GM19463 (cell line): Measurements from ENCODE around the gene CREB3L1.
"Not testable (repeated sequence)": the region's sequence is repeated elsewhere in the genome, so short reads cannot be mapped to it uniquely, and the experiment has no call there.

ENCODE experiments used
- ATAC-seq: cut with Tn5 transposase; IDR thresholded peaks from one replicate; pipeline ENCODE4 v1.9.1; 2021; ENCODE audit warnings: mild to moderate bottlenecking, moderate library complexity; ENCODE audit not compliant: unreplicated experiment

CREB3L1 gene

DNA sequence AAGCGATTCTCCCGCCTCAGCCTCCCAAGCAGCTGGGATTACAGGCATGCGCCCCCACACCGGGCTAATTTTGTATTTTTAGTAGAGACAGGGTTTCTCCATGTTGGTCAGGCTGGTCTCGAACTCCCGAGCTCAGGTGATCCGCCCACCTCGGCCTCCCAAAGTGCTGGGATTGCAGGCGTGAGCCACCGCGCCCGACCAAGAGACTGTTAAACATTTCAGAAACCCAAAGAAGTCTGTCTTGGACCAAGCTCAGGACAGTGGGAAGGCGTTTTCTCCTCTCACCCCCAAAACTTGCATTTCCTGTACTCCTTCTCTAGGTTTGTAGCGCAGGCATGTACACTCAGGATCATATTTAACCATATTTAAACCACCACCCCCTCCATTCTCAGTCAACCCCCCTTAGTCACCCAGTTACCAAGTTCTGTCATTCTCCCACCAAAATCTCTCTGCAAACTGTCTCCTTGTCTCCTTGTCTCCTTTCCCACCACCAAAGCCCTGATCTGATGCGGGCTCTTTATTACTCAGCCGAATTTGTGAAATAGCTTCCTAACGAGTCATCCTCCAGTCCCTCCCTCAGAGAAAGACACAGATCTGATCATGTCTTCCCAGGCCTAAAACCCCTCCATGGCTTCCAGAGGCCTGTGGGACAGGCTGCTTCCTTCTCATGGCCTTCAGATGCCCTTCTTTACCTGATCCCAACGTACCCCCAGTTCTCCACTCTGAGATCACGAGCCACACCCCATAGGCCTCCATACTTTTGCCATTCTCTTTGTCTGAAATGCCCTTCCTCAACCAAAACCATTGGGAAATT is 29.0 kb upstream of the CREB3L1 start:
- no peak for ATAC-seq

DNA sequence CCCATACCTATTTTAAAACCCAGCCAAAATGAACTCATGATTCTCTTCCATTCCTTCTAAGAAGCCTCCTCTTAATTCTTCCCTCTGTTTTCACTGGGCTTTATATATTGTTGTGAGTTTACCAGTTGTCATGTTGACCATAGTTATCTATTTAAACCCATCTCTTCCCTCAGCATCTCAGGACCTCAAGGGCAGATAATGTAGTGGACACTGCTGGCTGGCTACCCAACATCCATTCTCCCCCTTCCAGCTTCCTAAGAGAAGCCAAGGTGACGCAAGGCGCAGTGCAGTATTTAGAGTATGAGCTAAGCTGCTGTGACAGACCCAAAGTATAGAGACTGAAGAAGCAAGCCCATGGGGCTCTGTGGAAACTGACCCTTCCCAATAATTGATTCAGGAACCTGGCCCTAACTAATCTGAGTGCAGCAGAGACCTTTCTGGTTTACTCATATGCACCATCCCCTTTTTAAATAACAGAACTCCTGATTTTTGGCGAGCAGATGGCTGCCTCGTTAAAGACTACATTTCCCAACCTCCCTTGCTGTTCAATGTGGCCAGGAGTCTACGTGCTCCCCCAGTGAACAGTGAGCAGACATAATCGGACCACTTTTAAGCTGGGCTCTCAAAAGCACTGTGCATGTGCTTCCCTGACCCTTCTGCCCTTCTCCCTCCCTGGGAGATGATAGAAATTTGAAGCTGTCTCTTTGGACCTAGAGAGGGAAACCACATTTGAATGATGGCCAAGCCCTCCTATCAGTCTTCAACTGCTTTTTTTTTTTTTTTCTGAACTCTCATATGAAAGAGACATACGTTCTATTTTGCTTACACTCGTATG is 28.1 kb upstream of the CREB3L1 start:
- ATAC-seq, result no peak

DNA sequence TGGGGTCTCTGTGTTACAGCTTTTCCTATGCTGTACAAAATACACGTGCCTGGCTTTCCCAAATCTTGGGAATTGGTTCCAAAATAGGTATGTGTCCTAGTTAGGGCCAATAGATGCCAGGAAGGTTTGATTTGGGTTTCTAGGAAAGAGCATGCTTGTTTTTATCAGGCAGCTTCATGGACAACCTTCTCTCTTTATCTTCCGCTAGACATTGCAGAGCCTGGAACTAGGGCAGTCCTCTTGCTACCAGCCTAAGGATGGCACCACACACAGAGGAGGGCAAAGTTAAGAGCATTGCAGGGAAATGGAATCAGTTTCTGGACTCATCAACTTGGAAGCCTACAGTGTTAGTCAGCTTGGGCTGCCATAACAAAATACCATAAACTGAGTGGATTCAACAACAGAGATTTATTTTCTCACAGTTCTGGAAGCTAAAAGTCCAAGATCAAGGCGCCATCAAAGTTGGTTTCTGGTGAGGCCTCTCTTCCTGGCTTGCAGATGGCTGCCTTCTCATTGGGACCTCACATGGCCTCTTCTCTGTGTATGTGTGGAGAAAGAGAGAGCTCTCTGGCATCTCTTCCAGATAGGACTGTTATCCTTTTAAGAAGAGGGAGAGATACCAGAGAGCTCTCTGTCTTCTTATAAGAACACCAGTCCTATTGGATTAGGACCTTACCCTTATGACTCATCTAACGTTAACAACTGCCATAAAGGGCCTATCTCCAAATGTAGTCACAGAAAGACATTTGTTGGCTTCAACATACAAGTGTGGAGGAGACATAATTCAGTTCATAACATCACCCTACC is 27.3 kb upstream of the CREB3L1 start:
- no peak for ATAC-seq

DNA sequence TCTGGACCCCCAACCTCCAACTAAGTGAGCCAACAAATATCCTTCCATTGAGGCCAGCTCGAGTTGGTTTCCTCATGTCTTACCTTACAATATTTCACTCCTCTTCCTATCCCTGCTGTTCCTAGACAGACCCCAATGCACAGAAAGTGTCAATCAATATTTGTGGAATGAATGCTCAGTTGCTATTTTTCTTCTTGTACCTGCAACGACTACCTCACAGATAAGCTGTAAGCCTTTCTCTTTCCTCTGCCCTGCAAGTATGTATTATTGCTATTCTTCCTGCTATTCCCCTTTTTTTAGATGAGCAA is 26.8 kb upstream of the CREB3L1 start:
- no peak for ATAC-seq

DNA sequence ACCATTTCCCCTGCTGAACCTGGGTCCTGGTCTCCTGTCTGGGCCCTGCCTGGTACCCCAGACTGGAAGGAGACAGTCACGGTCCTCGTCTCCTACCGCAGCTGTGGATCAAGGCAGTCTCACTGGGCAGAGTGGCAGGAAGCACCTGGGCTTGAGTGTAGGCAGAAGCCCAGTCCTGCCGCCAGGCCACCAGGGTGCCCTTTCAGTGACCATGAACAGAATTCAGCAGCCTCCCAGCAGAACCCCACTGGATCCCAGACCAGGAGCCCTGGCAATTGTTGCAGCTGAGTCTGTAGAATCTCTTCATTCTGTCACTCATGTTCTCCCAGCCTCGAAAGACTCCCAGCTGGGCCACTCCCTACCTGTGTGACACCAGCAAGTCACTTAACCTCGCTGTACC is 25.5 kb upstream of the CREB3L1 start:
- no peak for ATAC-seq

DNA sequence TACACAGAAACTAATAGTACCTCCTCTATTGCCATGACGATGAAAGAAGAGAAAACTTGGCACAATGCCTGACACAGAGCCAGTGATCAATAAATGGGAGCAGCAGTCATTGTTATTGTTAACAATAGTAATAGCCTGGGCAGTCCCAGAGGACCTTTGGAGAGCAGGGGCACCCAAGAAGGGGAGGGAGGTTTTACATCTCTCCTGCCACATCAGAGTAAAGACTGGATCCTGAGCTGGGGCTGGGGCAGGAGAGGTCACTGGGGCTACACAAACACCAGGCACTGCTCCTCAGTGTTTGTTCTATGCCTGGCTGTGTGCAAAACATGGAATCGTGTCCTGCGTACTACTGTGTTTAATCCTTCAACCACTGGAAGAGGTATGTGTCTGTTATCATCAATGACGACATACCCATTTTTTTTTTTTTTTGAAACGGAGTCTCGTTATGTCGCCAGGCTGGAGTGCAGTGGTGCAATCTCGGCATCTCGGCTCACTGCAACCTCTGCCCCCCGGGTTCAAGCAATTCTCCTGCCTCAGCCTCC is 25.0 kb upstream of the CREB3L1 start:
- ATAC-seq, result no peak

DNA sequence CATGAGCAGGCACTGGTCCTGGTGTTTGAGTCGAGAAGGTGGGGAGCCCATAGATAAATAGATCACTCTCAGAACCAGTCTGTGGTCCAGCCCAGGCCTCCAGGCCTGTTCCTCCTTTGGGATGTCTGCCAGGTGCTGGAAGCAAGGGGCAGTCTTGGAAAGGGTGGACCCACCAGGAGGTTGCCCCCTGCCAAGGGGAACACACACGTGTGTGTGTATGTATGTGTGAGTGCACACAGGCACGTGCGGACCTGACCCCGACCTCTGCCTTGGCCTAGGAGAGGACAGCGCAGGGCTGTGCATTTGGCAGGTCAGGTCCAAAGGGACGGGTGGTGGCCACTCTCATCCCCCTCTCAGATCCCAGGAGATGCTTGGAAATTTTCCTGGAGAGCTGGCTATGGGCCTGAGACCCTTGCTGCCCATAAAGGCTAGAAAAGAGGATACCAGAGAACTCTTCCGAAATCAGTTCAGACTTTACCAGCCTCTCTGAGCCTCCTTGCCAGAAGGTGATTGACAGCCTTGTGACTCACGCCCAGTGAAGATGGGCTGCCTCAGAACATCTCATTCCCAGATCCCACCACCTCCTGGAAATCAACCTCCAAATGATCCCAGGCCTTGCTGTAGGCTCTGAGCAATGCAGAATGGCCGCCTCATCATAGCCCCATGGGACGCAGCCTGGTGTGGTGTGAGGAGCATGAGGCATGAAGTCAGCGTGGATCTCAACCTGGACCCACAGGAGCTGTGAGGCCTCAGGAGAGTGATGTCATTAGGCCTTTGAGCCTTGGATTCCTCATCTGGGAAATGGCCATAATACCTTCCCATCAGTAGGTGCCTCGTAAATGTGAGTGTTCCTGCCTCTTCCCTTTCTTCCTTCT is 24.0 kb upstream of the CREB3L1 start:
- ATAC-seq, result no peak

DNA sequence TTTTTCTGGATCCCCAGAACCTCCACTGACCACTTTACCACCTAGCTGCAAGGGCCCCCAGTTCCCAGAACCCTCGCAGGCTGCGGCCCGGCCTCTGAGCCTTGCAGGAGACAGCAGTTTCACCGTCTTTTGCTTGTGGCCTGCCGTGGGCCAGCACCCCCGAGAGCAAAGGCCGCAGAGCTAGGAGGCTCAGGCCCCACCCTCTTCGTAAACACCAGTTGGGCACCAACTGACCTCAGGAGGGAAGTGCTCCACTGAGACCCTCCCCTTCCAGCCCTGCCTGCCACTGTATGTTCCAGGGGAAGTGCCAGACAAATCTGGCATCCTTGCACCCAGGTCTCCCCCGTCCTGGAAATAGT is 23.4 kb upstream of the CREB3L1 start:
- no peak for ATAC-seq

DNA sequence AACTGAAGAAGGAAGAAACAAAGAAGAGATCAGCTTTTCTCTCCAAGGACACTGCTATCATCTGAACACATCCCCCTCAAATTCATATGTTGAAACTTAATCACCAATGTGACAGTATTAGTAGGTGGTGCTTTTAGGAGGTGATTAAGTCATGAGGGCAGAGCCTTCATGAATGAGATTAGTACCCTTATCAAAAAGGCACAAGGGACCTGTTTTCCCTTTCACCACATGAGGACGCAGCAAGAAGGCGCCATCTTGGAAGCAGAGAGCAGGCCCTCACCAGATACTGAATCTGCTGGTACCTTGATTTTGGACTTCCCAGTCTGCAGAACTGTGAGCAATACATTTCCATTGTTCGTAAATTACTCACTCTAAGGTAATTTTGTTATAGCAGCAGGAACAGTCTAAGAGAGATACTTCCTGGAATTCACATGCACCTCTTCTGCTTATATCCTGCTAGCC is 20.9 kb upstream of the CREB3L1 start:
- ATAC-seq, result no peak

DNA sequence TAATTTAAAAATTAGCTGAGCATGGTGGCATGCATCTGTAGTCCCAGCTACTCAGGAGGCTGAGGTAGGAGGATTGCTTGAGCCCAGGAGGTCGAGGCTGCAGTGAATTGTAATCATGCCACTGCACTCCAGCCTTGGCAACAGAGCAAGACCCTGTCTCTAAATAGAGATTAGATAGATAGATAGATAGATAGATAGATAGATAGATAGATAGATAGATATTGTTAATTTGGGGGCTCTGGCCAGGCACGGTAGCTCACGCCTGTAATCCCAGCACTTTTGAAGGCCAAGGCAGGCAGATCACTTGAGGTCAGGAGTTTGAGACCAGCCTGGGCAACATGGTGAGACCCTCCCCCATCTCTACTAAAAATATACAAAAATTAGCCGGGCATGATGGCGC is 18.1 kb upstream of the CREB3L1 start:
- ATAC-seq, result not testable (repeated sequence)

DNA sequence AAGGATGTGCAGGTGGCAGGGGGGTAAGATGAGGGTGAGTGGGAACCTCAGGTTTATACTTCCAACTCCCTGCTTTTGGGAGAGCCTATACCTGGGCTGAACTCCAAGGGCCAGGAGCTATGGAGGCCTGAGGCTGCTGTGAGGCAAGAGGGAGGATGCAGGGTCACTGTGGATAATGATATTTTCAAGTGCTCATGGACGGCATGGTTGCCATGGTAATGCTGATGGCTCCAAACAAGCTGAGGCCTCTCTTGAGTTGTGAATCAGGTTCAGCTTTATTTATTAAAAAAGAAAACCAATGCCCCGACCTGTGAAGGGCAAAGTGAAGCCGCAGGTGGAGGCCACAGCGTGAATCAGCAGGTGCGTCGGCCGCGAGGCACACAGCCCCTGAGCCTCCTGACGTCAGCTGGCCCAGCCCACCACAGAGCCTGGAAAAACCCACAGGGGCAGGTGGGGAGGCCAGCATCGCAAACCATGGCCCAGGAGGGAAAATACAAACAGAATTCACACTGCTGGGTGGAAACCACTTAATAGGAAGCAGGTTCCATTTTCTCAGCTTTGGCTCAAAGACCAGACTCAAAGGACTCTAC is 17.4 kb upstream of the CREB3L1 start:
- no peak for ATAC-seq

DNA sequence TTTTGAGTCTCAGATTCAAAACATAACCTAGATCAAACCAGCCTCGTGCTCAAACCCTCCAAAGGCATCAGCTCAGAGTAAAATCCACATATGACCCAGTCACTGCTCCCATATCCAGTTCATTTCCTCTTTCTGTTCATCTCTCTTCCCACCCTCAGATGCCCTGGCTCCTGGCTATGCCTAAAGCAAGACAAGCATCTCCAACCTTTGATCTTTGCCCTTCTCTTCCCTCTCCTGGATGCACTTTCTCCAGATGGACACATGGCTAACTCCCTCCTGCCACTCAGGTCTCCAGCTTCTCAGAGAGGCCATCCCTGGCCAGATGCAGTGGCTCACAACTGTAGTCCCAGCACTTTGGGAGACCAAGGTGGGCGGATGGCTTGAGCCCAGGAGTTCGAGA is 14.3 kb upstream of the CREB3L1 start:
- ATAC-seq, result no peak

DNA sequence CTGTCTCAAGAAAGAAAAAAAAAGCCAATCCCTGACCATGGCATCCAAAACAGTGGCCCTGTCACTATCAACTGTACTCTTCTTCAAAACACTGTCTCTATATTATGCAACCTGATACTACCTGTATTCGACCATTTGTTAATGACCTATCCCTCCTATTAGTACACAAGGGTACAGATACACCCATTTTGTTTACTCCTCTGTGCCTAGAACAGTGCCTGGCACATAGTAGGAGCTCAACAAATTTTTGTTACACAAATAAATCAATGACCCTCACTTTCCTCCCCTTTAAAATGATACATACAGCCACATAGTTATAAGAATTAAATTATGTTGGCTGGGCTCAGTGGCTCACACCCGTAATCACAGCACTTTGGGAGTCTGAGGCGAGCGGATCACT is 13.4 kb upstream of the CREB3L1 start:
- ATAC-seq, result no peak

DNA sequence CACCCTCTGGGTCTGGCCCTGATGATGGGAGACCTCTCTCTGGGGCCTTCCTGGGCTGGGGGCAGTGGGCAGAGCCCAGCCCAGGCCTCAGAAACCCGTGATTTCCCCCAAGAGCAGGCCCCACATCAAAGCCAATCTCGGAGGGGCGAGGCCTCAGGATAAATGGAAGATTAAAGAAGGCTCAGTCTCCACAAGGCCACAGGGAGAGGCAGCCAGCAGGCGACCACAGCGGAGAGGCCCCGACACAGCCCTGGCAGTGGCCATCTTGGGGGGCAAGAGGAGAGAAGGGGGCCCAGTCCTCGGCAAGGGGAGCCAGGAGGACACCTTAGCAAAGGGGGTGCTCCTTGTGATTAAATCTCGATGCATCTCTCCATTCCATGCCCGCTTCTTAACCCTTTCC is 12.5 kb upstream of the CREB3L1 start:
- no peak for ATAC-seq

DNA sequence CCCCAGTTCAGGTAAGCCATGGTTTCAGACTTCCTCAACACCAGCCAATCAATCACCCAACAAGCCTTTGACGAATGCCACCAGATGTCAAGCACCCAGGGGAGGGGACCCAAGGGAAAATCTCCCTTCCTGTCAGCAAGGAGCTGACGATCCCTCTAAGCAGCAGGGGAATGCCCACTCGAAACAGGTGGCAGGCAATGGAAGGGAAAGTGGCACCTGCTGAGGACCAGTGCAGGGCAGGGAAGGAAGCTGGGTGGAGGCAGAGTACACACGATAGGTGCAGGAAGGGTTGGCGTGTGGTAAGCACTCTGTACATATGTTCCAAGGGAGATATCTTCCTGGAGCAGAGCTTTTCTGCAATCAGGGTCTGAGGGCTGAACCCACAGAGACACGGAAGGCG is 11.7 kb upstream of the CREB3L1 start:
- no peak for ATAC-seq

DNA sequence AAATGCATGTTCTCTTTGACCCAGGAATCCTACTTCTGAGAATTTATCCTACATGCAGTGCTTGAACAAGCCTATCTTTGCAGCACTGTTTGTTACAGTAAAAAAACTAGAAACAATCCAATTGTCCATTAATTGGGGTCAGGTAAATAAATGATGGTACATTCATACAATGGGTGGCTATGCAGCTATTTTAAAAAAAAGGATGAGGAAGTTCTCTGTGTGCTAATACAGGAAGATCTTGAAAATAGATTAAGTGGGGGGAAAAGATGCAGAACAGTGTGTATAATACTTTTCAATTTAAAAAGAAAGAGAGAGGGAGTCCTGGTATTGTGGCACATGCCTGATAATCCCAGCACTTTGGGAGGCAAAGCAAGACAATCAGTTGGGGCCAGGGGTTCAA is 9.5 kb upstream of the CREB3L1 start:
- no peak for ATAC-seq

DNA sequence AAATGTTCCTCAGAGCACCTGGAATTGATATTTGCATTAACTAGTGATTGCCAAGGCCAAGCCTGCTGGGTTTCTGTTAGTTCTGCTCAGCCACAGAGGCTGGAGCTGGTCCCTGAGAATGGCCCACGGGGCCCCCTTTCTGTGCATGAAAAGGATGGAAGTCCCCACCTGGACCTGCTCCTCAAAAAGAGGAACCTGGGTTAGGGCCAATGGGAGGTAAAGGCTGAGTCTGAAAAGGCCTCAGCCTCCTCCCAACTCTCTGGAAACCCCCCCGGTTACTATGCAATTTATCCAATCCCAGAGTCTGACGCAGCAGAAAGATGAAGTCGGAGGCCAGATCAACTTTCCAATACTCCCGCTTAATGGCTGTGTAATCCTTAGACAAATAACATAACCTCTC is 6.8 kb upstream of the CREB3L1 start:
- ATAC-seq, result no peak

DNA sequence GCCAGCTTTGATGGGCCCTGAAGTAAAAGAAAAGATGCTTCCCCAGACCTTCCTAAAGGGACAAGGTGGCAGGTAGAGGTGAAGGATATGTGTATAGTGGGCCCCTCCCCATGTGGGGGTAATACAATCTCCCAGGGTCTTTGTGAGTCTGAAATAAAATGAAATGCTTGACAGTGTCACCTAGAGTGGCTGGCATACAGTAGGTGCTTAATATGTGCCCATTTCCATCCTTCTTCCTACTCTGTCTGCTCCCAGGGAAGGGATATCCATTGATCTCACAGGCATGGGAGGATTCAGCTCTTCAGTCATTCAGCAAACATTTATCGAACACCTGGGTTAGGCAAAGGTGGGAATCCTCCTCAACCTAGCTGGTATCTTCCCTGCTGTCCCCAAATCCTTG is 6.1 kb upstream of the CREB3L1 start:
- ATAC-seq, result no peak

DNA sequence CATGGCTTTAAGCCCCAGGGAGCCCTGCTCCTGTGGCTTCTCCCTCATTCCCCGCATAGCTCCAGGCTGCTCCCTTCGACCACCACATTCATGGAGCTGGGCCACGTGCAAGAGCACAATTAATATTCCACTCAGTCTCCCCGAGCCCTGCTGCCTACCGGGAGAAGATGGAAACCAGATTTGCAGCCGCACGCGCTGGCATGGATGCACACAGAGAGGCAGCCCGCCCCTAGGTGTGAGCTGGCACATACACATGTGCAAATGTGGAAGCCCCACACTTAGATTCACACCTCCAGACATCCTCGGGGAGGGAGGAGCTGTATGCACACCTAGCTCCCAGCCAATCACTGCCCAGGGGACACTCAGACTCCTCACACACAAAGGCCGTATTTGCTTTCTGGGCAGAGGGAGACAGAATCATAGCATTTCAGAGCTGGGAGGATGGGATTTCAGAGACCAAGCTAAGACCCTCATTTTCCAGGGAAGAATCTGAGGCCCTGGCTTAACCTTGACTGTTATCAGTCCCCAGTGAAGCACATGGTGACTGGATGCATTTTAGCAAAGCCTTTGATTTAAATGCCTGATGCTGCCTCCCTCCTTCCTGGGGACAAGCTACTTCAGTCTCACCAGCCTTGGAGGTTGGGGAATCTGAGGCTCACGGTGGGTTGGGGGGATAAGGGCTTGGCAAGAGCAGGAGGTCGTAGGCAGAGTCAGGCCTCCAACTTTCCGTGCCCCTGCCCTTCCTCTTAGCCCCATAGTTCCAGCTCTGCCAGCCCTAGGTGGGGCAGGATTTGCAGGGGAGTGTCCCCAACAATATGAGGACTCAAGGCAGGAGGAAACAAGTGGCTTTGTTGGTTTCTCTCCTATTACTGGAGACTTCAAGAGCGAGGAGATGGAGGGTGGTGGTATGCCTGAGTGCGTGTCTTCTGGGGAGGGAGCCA is 5.3 kb upstream of the CREB3L1 start:
- no peak for ATAC-seq
